Loucy (cell line): ENCODE measurements around the gene GPR84.

Experiments
- H2AFZ ChIP-seq: fragments of 200-600 bp; sonication (generic); 2 replicates; pipeline ENCODE4 v1.6.0; 2016; ENCODE audit warnings: antibody characterized with exemption, mild to moderate bottlenecking, low read length, moderate library complexity
- H3F3A ChIP-seq: fragments of 200-600 bp; 2 replicates; pipeline ENCODE4 v1.6.0; 2016; ENCODE audit warnings: antibody characterized with exemption, low read depth, mild to moderate bottlenecking
- H3K27me3 ChIP-seq: fragments of 200-600 bp; sonication (generic); 2 replicates; pipeline ENCODE4 v1.6.1; 2014; ENCODE audit warnings: low read length, mild to moderate bottlenecking; ENCODE audit not compliant: insufficient read depth, poor library complexity, severe bottlenecking
- H3K36me3 ChIP-seq: fragments of 200-600 bp; sonication (generic); 2 replicates; pipeline ENCODE4 v1.6.1; 2016; ENCODE audit warnings: low read length; ENCODE audit not compliant: insufficient read depth
- H3K4me1 ChIP-seq: fragments of 200-600 bp; sonication (generic); 2 replicates; pipeline ENCODE4 v1.5.1; 2014; ENCODE audit warnings: low read length, mild to moderate bottlenecking; ENCODE audit not compliant: insufficient read depth, poor library complexity, severe bottlenecking
- H3K4me2 ChIP-seq: fragments of 200-600 bp; sonication (generic); 2 replicates; pipeline ENCODE4 v1.6.0; 2014; ENCODE audit warnings: antibody characterized with exemption, low read length, low read depth, mild to moderate bottlenecking; ENCODE audit not compliant: poor library complexity, severe bottlenecking
- H3K4me3 ChIP-seq: fragments of 200-600 bp; sonication (generic); 2 replicates; pipeline ENCODE4 v1.5.1; 2014; ENCODE audit warnings: low read length, mild to moderate bottlenecking, mixed read lengths; ENCODE audit not compliant: poor library complexity, severe bottlenecking
- H3K79me2 ChIP-seq: fragments of 200-600 bp; sonication (generic); 2 replicates; pipeline ENCODE4 v1.6.1; 2014; ENCODE audit warnings: low read length; ENCODE audit not compliant: insufficient read depth
- H3K9ac ChIP-seq: fragments of 200-600 bp; sonication (generic); 2 replicates; pipeline ENCODE4 v1.6.0; 2014; ENCODE audit warnings: mild to moderate bottlenecking, low read depth, low read length, moderate library complexity; ENCODE audit not compliant: poor library complexity, severe bottlenecking
- H3K9me2 ChIP-seq: fragments of 200-600 bp; sonication (generic); replicated peaks from 2 replicates; pipeline ENCODE4 v1.6.1; 2016; ENCODE audit warnings: low read depth, low read length, mixed read lengths
- H3K9me3 ChIP-seq: fragments of 200-600 bp; sonication (generic); 2 replicates; pipeline ENCODE4 v1.6.1; 2014; ENCODE audit warnings: mild to moderate bottlenecking, antibody characterized with exemption, low read length, low read depth; ENCODE audit not compliant: insufficient read depth
- H4K20me1 ChIP-seq: fragments of 200-600 bp; sonication (generic); 2 replicates; pipeline ENCODE4 v1.6.0; 2014; ENCODE audit warnings: antibody characterized with exemption, low read length, mild to moderate bottlenecking; ENCODE audit not compliant: insufficient read depth, poor library complexity, severe bottlenecking
- CTCF ChIP-seq: fragments of 200-600 bp; sonication (generic); conservative IDR thresholded peaks from 2 replicates; pipeline ENCODE4 v1.5.1; 2014; ENCODE audit warnings: mild to moderate bottlenecking, antibody characterized with exemption, low read length
- EZH2phosphoT487 ChIP-seq: fragments of 200-600 bp; IDR thresholded peaks from 2 replicates; pipeline ENCODE4 v1.6.1; 2018; ENCODE audit warnings: antibody characterized with exemption, mild to moderate bottlenecking, moderate library complexity, borderline replicate concordance

Gene GPR84

GRCh38 chr12:54359762-54360351 is 4.4 kb downstream of the GPR84 start:
- no peaks in the 10 kb centered on the region for H3K27me3 ChIP-seq
- peak overlapping the region; percentile 87 for H3K4me3 ChIP-seq
- H3K9me3 ChIP-seq = no peaks in the 10 kb centered on the region
- H3K4me2 ChIP-seq = peak overlapping the region; percentile 92
- no peaks in the 10 kb centered on the region for H3K36me3 ChIP-seq
- H3K9ac ChIP-seq = peak overlapping the region; percentile 75
- peaks cover 38% of the 10 kb centered on the region for H3K4me1 ChIP-seq
- TF ChIP-seq CTCF (no peak), EZH2phosphoT487 (no peak)
- H4K20me1 ChIP-seq = no peaks in the 10 kb centered on the region
- no peaks in the 10 kb centered on the region for H3K9me2 ChIP-seq
- H2AFZ ChIP-seq = peak overlapping the region; percentile 90
- 0 out of 2 replicates have a peak, but pooled peaks cover 2% of the 10 kb centered on the region for H3F3A ChIP-seq
- H3K79me2 ChIP-seq = peaks cover 9% of the 10 kb centered on the region; the same call in 1 of the 2 replicates

- peak overlapping the region; percentile 93 for H3K4me2 ChIP-seq
- peak overlapping the region; percentile 87 for H3K4me3 ChIP-seq
- no peaks in the 10 kb centered on the region for H3K9me2 ChIP-seq
- H3K9me3 ChIP-seq = no peaks in the 10 kb centered on the region
- no peaks in the 10 kb centered on the region for H4K20me1 ChIP-seq
- TF ChIP-seq CTCF = no peak
- no peak for TF ChIP-seq EZH2phosphoT487
- H2AFZ ChIP-seq = peak overlapping the region; percentile 90
- peak overlapping the region; percentile 96 for H3K9ac ChIP-seq
- peaks cover 9% of the 10 kb centered on the region; the same call in 1 of the 2 replicates for H3K79me2 ChIP-seq
- H3K36me3 ChIP-seq = no peaks in the 10 kb centered on the region
- H3F3A ChIP-seq = 0 out of 2 replicates have a peak, but pooled peaks cover 2% of the 10 kb centered on the region
- peaks cover 38% of the 10 kb centered on the region for H3K4me1 ChIP-seq
- H3K27me3 ChIP-seq = no peaks in the 10 kb centered on the region
Observed at GRCh38 chr12:54358945-54359761, 5.1 kb downstream of the GPR84 start.

DNA sequence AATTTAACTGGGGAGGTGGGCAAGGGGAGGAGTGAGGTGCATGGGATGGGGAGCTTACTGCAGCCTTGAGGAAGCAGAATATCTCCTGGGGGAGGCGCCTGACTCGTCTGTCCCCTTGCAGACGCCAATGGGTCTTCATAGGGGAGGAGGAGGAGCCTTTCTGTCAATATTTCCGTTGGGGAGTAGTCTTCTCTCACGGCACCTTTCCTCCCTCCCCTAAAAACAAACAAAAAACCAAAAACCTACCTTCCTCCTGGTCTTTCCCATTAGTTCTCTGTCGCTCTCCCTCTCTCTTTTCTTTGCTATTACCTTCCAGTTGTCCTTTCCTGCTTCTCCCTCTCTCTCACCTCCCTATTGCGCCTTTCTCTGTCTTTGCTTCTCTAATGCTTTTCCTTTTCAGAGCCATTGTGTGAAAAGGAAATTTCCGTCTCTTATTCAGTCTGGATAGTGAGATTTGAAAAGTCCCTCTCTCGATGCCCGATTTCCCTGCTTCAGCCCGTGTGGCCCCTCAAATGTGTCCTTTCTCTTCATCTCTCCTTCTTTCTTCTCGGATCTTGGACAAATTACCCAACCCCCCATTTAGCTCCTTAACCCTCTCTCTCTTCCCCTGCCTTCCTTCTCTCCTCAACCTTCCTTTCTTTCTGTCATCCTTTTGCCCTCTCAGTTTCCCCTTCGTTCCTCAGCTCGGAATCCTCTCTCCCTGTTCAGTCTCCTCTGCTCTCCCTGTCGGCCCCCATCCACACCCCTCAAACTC is 5.9 kb downstream of the GPR84 start:
- Histone ChIP-seq H3K36me3 (no peaks in the 10 kb centered on the region), H3K9me3 (no peaks in the 10 kb centered on the region), H3K79me2 (peaks cover 9% of the 10 kb centered on the region; the same call in 1 of the 2 replicates), H3K9ac (peak overlapping the region; percentile 96), H4K20me1 (no peaks in the 10 kb centered on the region), H3K27me3 (no peaks in the 10 kb centered on the region), H3K4me1 (peaks cover 38% of the 10 kb centered on the region), H2AFZ (peak overlapping the region; percentile 64), H3K4me3 (peak overlapping the region; percentile 87), H3K9me2 (no peaks in the 10 kb centered on the region), H3K4me2 (peak overlapping the region; percentile 93), H3F3A (0 out of 2 replicates have a peak, but pooled peaks cover 2% of the 10 kb centered on the region)
- TF ChIP-seq EZH2phosphoT487 = no peak
